ENCODE results near the gene RAP1GDS1. TPM values are rescaled to one million over a fixed set of nuclear protein-coding genes. Genes with fewer than 3 reads are reported as not detected.

RAP1GDS1 gene
- total and polyA plus RNA-seq, 2 of the 13 experiments (the other 11 are each of a cell fraction or from before 2014, with no cell fraction given) = 19.3 to 42.5 TPM

DNA sequence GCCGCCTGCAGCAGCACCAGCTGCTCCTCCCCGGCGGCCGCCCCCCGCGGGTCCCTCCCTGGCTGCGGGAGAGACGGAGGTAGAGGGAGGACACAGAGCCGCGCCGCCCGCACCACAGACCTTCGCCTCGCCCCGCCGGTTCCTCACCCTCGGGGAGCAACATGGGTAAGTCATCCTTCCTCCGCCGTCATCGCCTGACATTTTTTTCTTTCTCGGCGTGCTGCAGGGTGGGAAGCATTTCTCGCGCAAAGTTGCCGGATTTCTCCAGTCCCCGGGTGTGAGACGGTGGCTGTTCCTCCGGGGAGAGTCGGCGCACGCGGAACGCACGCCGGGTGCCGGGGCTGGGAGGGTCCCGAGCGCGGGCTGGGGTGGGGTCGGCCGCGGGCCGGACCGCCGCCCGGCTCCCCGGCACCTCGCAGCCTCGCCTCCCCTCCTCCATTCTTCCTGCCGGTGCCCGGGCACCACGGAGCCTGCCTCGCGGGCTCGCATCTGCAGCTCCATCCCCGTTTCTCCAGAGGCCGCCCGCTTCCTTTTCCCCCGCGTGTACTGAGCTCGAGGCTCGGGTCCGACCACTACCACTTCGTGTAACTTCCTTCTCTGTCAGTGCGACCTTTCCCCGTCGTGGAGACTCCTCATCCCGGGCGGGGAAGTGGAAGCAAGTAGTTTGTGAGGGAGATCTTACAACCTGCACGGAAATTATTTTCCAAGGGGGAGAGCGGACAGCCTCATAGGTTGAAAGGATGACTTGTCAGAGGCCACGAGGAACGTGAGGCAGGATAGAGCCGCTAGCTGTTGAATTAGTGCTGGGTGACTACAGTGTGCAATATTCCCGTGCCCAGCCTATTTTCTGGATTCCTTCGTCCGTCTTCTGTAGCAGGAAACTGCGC lies 464 bp downstream of the RAP1GDS1 start (continued):
- TF ChIP-seq ZKSCAN5 (CRISPR knock-in tag; IDR thresholded peaks at IDR 0.05) = no peak
- TF ChIP-seq, protein P1, sequence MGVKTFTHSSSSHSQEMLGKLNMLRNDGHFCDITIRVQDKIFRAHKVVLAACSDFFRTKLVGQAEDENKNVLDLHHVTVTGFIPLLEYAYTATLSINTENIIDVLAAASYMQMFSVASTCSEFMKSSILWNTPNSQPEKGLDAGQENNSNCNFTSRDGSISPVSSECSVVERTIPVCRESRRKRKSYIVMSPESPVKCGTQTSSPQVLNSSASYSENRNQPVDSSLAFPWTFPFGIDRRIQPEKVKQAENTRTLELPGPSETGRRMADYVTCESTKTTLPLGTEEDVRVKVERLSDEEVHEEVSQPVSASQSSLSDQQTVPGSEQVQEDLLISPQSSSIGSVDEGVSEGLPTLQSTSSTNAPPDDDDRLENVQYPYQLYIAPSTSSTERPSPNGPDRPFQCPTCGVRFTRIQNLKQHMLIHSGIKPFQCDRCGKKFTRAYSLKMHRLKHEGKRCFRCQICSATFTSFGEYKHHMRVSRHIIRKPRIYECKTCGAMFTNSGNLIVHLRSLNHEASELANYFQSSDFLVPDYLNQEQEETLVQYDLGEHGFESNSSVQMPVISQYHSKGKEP (CRISPR knock-in tag; IDR thresholded peaks at IDR 0.05) = no peak
- TF ChIP-seq TERF1 (CRISPR knock-in tag; IDR thresholded peaks at IDR 0.05) = no peak
- no peak for TF ChIP-seq KAT8 (CRISPR knock-in tag; IDR thresholded peaks at IDR 0.05)
- peak; percentile 5; the same call in 1 of the 2 replicates for TF ChIP-seq MYPOP (CRISPR knock-in tag; IDR thresholded peaks at IDR 0.05)
- TF ChIP-seq, protein P2, sequence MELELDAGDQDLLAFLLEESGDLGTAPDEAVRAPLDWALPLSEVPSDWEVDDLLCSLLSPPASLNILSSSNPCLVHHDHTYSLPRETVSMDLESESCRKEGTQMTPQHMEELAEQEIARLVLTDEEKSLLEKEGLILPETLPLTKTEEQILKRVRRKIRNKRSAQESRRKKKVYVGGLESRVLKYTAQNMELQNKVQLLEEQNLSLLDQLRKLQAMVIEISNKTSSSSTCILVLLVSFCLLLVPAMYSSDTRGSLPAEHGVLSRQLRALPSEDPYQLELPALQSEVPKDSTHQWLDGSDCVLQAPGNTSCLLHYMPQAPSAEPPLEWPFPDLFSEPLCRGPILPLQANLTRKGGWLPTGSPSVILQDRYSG (CRISPR knock-in tag; IDR thresholded peaks at IDR 0.05) = no peak
- TF ChIP-seq CAMTA2 (CRISPR knock-in tag; IDR thresholded peaks at IDR 0.05; ENCODE audit: borderline replicate concordance) = no peak
- TF ChIP-seq ATRX (CRISPR knock-in tag; IDR thresholded peaks at IDR 0.05; ENCODE audit: borderline replicate concordance) = no peak
- TF ChIP-seq SMARCE1 (IDR thresholded peaks at IDR 0.05; ENCODE audit: borderline replicate concordance) = no peak
- TF ChIP-seq ZNF451 (CRISPR knock-in tag; IDR thresholded peaks at IDR 0.05) = no peak
- TF ChIP-seq ZNF292 (CRISPR knock-in tag; IDR thresholded peaks at IDR 0.05; ENCODE audit: borderline replicate concordance, low read depth) = peak; percentile 52
- TF ChIP-seq, protein P3, sequence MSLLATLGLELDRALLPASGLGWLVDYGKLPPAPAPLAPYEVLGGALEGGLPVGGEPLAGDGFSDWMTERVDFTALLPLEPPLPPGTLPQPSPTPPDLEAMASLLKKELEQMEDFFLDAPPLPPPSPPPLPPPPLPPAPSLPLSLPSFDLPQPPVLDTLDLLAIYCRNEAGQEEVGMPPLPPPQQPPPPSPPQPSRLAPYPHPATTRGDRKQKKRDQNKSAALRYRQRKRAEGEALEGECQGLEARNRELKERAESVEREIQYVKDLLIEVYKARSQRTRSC (CRISPR knock-in tag; IDR thresholded peaks at IDR 0.05; ENCODE audit: low read depth) = 0 out of 2 replicates have a peak, but pooled peaks have one; percentile 55
- no peak for TF ChIP-seq LCORL (IDR thresholded peaks at IDR 0.05)
- TF ChIP-seq LCORL (CRISPR knock-in tag; IDR thresholded peaks at IDR 0.05) = no peak
- no peak for TF ChIP-seq GABPB1 (CRISPR knock-in tag; IDR thresholded peaks at IDR 0.05)
- no peak for TF ChIP-seq ZBTB7A (CRISPR knock-in tag; IDR thresholded peaks at IDR 0.05)
- no peak for TF ChIP-seq KLF6 (CRISPR knock-in tag; IDR thresholded peaks at IDR 0.05)
- TF ChIP-seq ZSCAN22 (CRISPR knock-in tag; IDR thresholded peaks at IDR 0.05) = no peak
- no peak for TF ChIP-seq CSRNP1 (CRISPR knock-in tag; IDR thresholded peaks at IDR 0.05)
- no peak for TF ChIP-seq HDAC1 (CRISPR knock-in tag; IDR thresholded peaks at IDR 0.05)
- TF ChIP-seq MAZ (IDR thresholded peaks at IDR 0.05; ENCODE audit: borderline replicate concordance, low read depth, low read length) = no peak
- TF ChIP-seq MAZ (CRISPR knock-in tag; IDR thresholded peaks at IDR 0.05; ENCODE audit: low read depth) = peak; percentile 48
- no peak for TF ChIP-seq KMT2A (CRISPR knock-in tag; IDR thresholded peaks at IDR 0.05)
- TF ChIP-seq SIN3B (IDR thresholded peaks at IDR 0.05; ENCODE audit: low read length) = no peak

Data from HepG2 (cell line).